Activated T-cell treated with anti-CD3 and anti-CD28 coated beads, Interleukin-2, amount 50 U/mL, for 48 hours (primary cell): Measurements from ENCODE around the gene BUD13.
"Not testable (repeated sequence)": the region's sequence is repeated elsewhere in the genome, so short reads cannot be mapped to it uniquely, and the experiment has no call there.

Experiments used
- DNase-seq, 2 experiments: peaks; one replicate each; pipeline ENCODE4 v3.0.0-alpha.2; 2020

BUD13 gene

DNA sequence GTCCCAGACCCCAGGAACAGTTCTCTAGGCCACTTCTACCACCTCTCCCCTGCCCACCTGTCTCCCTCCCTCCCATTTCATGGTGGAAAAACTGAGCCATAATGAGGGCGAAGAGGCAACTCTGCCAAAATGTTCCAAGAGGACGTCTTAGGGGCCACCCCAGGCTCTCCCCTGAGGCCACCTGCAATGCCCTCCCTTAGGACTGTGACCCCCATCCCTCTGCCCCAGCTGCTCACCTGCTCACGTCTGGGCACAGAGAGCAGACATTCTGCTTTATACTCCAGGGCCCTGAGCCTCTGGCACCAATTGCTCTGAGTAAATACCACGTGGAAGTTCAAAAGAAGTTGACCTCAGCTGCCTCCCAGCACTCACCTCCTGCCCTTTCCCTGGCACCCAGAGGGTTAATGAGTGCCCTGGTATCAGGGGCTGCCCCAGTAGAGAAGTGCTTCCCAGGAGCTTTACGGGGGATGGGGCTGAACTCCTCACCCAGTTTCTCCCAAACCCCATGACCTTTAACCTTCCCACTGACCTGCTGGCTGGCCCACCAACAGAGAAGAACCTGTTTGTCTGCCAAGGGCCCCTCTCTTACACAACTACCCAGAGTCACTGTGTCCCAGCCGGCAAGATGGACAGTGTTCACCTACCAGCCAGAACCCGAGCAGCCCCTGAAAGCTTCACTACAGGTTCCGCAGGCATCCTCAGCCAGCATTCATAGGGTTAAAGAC lies 19.5 kb upstream of the BUD13 start:
- no peak for DNase-seq

DNA sequence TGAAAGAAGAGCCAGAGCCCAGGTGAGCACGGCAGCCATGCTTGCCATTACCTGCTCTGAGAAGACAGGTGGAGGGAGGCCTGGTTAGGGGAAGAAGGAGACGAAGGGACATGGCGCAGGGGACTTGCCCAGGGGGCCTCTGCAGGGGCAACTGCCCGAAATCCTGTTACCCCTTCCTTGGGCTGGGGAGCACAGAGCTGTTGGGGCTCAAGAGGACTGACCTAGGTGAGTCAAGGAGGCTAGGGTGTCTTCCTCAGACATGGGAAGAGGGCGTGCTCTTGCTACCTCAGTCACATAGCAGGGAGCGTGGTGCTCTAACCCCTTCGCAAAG lies 19.0 kb upstream of the BUD13 start, which contains the start of gene APOA5:
Gene APOA5 (minus strand): TSS at position 67 of the 331 bp plus-strand sequence. CDS start 19 bp downstream, at position 48.
- no peak for DNase-seq

DNA sequence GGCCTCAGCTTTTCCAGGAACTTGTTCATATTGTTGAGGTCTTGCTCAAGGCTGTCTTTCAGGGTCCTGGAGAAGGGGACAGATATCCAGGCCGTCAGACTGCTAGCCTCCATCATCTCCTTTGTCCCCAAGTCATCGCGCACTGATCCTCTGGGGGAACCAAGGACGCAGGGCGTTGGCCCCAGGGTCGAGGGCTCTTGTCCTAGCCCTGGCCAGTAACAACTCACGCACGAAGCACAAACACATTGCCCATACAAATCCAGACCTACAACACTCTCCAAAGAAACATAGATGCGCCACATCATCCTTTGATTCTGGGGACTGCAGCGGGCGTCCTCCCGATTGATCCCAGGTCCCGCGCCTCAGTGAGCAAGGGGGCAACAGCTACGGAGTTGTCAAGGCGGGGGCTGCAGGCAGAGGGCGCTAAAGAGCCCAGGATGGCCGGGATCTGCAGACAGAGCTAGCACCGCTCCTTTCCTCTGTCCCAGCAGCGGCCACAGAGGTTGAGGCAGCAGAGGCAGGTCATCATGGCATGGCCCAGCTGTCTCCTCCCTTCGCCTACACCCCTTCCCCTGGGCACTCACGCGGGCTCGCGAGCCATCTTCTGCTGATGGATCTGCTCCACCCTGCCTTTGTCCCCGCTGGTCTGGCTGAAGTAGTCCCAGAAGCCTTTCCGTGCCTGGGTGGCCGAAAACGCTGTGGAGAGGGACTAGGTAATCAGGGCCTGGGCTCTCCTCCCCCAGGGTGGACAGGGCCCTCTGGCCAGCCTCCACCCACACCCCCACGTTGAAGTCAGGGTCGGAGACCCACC lies 18.4 kb upstream of the BUD13 start:
- DNase-seq, result peak; percentile 84 to 89

DNA sequence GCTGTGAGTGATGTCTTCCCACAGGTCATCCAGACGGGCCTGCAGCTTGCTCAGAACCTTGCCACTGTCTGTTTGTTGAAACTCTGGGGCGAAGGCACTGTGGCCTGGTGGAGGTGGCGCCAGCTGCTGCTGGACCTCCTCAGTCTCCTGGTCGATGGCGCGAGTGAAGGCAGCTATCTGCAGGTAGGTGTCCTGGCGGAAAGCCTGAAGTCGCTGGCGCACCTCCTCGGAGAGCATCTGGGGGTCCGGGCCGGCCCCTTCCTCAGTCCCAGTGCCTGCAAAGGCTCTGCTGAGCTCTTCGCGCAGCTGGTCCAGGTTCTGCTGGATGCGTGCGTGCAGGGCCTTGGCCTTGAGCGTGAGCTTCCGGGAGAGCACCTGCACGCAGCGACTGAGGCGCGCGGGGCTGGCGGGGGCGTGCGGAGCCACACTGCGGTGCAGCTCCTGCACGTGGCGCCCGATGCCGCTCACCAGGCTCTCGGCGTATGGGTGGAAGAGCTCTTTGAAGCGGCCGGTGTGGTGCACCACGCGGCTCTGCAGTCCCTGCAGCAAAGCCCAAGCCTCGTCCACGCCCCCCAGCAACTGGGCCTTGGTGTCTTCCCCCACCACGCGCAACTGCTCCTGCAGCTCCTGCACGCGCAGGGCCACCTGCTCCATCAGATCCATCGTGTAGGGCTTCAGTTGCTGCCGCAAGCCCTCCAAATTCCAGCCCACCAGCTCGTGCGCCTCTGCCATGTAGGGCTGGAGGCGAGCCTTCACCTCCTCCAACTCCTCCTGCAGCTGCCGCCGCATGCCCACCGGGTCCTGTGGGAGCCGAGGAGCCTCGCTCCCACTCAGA lies 17.6 kb upstream of the BUD13 start:
- no peak for DNase-seq

DNA sequence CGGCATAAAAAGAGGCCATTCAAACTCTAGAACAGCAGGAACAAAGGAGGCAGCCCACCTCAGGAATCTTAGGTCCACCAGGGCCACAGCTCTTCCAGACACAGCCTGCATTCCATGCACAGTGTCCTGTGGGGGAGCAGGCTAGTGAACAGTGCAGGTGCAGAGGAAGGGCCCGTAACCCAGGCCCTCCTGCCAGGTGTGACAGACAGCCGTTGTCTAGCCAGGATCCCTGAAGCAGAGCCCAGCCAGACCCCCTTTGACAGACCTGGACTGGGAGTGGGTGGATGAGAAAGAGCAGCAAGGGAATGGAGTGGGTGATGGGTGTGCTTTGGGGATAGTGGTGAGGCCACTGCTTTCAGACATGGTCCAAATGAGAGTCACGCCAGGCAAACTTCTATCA lies 16.2 kb upstream of the BUD13 start:
- no peak for DNase-seq

DNA sequence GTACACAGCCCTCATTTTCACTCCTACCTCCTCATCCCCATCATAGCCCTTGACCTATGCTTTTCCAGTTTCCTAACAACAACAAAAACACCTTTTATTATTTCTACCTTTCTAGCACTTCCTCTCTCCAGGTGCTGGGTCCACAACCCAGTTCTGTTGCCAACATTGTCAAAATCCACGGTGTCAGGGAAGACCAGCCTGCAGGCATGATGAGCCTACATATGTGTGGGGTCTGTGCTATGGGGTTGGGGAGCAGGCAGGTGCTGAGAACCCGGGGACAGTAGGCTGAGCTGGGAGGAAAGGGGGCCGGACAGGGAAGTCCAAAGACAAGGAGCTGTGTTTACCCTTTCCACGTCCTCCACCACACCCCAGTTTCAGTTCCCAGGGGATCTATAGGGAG lies 15.7 kb upstream of the BUD13 start:
- no peak for DNase-seq

DNA sequence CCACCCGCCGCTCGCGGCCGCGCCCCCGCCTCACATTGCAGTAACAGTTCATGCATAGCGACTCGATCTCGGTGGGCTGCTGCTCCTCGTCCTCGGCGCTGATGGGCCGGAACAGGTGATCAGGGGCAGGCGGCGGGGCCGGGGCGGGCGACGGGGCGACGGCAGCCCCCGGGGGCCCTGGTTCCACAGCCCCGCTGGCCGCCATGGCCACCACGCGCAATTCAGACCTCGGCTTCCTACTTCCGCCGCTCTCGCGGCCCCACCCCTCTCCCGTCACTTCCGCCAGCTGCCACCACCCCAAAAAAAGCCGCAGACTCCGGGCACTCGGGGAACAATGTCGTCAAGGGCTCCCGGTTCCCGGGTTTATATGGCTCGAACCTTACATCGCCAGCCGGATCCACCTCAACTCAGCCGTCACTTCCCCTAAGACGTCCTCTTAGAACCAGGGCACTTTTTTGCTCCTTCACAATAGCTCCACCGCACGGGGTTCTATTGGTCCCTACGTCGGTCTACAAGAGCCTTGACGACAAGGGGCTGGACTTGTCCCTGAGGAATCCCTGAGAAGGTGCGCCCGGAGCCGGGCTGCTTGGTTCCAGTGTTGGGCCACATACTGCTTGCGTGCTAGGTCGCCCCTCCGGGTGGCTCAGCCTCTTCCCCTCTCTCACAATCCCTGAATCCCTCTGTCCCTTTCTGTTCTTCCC lies 15.1 kb upstream of the BUD13 start, which contains the start of gene ZPR1:
Gene ZPR1 (minus strand): TSS at position 238 of the 701 bp plus-strand sequence. CDS start 33 bp downstream, at position 205.
- DNase-seq, result peak; percentile 85 to 89

DNA sequence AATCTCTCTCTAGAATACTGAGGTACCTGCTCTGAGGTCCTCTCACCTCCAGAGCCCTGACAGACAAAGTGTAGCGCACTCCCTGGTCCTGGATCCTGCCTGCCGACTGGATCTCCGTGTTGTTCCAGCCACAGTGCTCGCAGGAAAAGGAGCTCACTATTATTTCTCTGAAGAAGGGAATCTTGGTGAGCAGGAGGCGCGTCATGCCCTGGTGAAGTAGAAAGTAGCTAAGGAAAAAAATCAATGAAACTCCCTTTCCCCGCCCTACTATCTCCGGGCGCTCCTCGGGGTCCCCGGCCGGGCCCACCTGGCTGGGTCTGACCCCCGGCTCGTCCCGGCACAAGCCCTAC lies 14.6 kb upstream of the BUD13 start:
- no peak for DNase-seq

DNA sequence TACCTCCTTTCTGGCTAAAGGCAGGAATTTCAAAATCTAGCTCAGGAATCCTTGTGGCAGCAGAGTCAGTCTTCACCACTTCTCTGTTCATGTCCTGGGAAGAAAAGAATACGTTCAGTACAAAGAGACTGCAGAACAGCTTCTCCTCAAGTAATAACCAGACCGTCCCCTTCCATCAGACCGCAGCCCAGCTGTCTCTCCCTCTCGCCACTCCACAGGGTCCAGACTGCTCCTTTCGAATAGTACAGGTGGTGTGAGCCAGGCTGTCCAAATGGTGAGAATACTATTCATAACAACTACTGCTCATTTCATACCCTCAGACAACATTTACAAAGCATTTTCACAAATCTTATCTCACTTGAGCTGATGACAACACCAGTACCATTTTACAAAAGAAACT lies 14.2 kb upstream of the BUD13 start:
- DNase-seq, result no peak

DNA sequence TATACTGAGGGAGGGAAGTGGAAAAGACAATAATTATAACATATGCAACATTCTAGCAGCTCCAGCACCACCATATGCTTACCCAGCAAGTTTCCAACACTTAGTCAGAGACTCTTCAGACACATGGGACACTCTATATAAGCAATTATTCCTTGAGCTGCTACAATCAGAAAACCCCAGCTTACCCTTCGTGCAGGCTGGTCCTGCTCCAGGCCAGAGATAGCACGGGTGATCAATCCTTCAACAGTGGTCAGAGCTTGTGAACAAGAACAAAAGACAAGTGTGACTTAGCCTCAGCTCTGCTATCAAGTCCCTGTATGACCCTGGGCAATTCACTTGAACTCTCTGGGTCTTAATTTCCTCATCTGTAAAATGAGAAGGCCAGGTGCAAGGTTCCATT lies 13.5 kb upstream of the BUD13 start:
- no peak for DNase-seq

DNA sequence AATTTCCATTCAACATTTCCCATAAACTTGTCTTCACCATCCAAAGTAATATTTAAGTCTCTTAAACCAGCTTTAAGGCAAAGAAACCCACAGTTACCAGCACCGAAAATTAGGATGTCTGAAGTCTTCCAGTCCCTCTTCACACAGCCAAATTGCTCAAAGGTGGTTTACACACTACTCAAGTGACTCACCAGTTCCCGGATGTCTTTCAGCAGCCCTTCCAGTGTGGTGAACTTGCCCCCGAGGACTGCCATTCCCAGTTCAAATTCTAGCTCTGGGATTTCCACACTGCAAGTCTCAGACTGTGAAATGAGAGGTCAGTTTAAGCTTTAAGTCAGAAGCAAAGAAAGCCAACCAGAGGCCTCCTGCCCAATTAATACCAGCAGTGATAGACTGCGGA lies 9.9 kb upstream of the BUD13 start:
- no peak for DNase-seq

DNA sequence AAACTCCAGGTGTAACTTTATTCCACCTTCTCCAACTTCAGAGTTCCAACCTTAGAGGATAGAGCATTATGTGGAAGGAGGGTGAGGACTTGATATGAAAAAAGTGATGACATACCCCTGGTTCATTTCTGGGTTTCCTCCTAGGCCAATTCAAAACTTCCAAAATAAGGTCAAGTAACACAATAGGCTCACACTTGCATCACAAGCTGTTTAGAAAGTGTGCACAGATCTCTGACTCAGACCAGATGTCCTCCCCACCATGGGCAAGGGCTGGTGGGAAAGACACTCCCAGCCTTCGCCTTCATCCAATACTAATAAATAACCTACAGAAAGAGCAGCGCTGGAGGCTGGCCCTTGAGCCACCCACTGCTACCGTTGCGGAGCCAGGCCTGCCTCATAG lies 5.8 kb upstream of the BUD13 start:
- DNase-seq, result no peak

DNA sequence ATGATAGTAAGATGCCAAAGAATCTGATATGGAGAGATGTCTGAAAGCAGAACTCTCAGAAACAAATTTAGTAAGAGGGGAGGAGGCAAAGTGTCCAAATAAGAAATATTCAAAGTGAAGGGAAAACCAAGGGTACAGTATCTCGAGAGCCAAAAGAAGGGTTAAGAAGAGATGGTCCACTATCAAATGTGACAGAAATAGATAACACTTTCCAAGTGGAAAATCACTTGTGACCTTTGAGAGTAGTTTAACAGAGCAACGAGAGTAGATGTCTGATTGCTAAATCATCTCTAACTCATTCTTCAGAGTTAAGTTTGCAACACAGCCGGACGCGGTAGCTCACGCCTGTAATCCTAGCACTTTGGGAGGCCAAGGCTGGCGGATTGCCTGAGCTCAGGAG lies 4.3 kb upstream of the BUD13 start:
- DNase-seq, result no peak

DNA sequence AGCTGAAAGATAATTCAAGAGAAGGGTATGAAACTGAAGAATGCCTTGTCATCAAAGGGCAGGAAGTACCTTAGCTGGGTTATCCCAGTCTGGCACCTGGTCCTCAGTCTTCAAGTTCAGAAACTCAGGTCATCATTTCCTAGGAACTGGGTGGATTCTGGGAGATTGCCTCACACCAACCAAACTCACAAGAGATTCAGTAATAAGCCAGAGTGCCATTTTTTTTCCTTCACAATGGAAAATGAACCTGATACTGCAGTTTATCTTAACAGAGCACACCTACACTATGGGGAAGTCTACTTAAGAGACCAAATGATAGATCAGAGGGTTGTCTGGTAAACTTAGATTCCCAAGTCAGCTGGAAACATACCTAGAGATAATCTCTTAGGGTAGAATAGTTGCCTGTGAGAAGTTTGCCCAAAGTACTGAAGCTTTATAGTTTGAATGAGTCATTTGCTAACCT lies 3.8 kb upstream of the BUD13 start:
- DNase-seq, result no peak

DNA sequence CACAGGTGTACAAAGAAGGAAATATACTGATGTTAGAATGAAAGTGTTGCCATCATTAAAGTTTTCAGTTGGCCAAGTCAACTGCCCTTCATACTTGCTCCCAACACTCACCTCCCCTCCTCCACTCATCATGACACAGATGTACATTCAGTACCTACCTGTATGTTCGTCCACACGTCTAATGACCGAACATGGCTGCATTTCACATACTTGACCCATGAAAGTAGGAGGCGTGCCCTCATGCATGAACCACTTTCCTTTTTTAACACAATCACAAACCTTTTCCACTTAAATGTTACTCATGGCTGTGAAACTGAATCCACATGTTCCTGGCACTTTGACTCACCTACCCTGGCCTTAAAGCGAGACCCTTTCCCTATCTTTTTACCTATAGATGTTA lies 3.2 kb upstream of the BUD13 start:
- no peak for DNase-seq

DNA sequence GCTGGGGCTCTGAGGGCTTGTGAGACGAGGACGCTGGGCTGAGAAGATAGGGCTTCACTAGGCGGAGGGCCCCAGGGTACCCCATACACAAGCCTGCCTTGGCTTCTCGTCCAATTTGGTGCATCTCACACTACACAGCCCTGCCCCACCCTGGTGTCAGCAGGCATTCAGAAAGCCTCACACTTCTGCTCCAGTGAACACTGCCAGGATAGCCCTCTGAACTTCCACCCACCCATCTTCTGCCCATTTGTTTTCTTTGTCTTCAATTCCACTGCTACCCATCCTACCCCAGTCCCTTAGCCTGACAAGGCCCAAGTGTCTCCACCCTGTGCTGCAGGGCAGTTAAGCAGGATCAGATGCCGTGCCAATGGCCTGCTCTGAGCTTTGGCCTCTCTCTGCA lies 1.9 kb upstream of the BUD13 start:
- no peak for DNase-seq

DNA sequence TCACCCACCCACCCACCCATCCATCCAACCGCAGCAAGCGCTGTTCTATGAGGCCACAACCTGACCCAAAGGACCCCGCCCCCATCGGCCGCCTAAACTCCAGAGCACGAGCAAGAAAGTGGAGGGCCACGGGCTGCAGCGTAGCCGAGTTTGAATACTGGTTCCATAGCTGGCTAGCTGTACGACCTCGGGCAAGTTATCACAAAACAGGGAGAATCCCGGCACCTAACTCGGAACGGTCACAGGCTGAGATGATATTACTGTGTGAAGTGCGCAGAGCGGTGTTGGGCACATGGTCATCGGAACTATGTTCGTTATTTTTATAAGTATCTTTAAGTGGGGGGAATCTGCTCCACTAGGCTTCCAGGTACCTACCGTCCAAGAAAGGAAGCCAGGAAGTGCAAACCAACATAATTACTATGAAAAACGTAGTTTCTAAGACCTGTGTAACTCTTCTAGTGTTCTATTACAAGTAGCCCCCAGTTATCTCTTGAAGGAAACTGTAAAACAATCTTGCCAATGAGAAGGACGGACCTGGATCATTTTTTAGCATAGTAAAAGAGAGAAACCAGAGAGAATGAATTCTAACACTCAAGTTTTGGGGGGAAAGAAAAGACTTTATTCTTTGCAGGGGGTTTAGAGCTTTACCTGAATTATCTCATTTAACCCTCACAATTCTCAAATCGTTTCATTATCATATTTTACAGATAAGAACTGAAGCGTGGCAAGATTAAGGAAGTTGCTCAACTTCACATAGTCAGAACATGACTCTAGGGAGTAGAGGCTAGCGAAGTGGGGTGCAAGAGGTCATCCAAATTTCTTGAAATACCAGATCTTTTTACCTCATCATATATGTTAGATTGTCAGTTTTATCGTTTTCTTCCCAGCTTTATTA lies 663 bp upstream of the BUD13 start:
- no peak for DNase-seq

DNA sequence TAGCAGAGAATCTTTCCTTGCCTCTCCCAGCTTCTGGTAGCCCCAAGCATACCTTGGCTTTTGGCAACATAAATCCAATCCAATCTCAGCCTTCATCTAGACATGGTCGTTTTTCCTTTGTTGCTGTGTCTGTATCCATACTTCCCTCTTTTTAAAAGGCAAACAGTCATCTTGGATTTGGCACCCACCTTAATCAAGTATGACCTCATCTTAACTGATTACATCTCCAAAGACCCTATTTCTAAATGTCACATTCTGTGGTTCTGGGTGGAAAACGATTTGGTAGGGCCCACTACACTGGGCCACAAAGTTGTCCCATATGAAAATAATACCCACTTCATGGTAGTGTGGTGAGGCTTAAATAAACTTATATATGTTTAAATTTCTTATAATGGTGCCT lies 852 bp downstream of the BUD13 start:
- no peak for DNase-seq

DNA sequence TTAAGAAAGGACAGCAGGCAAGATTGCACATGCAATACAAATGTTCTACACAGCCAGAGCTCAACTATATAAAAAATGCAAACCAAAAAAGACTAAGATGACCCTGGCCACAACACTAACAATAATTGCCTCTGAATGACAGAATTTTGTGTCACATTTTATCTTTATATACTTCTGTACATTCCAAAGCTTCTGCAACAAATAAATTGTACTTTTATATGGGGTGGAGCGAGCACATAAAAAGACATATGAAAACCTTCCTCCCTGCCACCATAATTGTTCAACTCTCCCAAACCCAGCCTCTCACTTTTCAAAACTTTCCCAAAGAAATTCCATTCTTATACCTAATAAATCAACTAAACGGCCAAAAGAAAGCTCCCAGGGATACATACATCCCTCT lies 10.7 kb downstream of the BUD13 start:
- DNase-seq, result no peak

DNA sequence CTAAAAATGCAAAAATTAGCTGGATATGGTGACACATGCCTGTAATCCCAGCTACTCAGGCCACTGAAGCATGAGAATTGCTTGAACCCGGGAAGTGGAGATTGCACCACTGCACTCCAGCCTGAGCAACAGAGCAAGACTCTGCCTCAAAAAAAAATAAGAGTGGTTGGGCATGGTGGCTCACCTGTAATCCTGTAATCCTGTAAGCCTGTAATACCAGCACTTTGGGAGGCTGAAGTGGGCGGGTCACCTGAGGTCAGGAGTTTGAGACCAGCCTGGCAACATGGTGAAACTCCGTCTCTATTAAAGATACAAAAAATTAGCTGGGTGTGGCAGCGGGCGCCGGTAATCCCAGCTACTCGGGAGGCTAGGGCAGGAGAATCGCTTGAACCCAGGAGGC lies 16.7 kb downstream of the BUD13 start:
- not testable (repeated sequence) for DNase-seq

DNA sequence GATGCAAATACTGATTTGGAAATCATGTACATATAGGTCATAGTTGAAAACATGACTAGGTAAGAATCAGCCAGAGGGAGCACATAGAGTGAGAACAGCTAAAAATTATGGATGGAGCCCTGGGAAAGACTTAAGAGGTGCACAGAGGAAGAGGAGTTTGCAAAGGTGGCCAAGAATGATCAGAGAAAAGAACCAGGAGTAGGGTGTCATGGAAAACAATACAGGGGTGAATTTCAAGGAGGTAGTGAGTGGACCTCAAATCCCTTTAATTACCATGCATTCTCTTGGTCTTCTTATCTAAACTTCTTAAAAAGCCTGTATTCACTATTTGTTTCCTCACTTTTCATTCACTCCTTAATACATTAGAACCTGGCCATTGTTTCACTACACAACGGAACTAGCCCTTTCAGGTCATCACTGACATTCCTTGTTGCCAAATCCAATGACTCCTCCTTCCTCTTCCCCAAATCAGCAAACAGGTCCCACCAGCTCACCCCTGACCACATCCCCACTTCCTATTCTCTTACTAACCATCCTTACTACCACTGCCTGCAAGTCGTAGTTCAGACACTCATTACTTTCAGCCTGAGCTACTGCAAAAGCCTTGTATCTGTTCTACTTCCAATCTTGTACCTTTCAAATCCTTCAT lies 22.6 kb downstream of the BUD13 start:
- no peak for DNase-seq
